GM18951 (cell line): Measurements from ENCODE around the gene HLA-DMB.

Source experiments
- POLR2A ChIP-seq: IDR thresholded peaks from 4 replicates; pipeline ENCODE4 v1.6.1; 2011; ENCODE audit warnings: mild to moderate bottlenecking; ENCODE audit not compliant: insufficient read length, insufficient read depth; ENCODE audit errors: extremely low read depth
- in situ Hi-C: fragments of 300-500 bp; cut with MboI; formaldehyde crosslinking; loops from one replicate; pipeline ENCODE4 v1.12.0; 2022; ENCODE audit warnings: low sequenced_read_pairs, mixed read lengths, inconsistent platforms; ENCODE audit not compliant: unreplicated experiment

The HLA-DMB gene

DNA sequence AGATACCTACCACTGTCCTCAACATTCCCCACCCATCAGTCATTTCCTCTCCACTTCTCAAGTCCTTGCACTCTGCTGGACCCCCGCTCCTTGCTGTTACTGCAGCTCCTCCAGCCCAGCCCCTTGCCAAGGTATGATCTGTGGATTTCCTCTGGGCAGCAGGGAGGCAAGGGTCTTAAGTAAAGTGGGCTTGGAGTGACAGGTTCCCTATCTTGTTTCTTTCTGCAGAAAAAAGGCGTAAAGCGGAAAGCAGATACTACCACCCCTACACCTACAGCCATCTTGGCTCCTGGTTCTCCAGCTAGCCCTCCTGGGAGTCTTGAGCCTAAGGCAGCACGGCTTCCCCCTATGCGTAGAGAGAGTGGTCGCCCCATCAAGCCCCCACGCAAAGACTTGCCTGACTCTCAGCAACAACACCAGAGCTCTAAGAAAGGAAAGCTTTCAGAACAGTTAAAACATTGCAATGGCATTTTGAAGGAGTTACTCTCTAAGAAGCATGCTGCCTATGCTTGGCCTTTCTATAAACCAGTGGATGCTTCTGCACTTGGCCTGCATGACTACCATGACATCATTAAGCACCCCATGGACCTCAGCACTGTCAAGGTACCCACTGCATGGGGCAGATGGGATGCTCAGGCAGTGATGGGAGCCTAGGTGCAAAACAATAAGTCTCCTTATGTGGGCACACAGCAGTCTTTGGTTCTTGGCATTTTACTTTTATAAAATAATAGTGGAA, 35.7 kb upstream of the HLA-DMB start:
- no peak for TF ChIP-seq POLR2A
- in situ Hi-C loops = no loop called here

- in situ Hi-C loops = no loop called here
Measured at GRCh38 chr6:32975886-32976285, 35.1 kb upstream of the HLA-DMB start.

GRCh38 chr6:32974541-32975308, 33.9 kb upstream of the HLA-DMB start:
- in situ Hi-C loops = loop anchor here (5.0 kb wide), 1 partner anchor 87 kb away; no protein-coding TSS in a partner anchor
- TF ChIP-seq POLR2A = no peak

More at GRCh38 chr6:32975886-32976285, 35.1 kb upstream of the HLA-DMB start:
- no peak for TF ChIP-seq POLR2A

- no peak for TF ChIP-seq POLR2A
- in situ Hi-C loops = loop anchor here (5.0 kb wide), 1 partner anchor 87 kb away; no protein-coding TSS in a partner anchor
Measured at GRCh38 chr6:32974016-32974333, 33.1 kb upstream of the HLA-DMB start.

DNA sequence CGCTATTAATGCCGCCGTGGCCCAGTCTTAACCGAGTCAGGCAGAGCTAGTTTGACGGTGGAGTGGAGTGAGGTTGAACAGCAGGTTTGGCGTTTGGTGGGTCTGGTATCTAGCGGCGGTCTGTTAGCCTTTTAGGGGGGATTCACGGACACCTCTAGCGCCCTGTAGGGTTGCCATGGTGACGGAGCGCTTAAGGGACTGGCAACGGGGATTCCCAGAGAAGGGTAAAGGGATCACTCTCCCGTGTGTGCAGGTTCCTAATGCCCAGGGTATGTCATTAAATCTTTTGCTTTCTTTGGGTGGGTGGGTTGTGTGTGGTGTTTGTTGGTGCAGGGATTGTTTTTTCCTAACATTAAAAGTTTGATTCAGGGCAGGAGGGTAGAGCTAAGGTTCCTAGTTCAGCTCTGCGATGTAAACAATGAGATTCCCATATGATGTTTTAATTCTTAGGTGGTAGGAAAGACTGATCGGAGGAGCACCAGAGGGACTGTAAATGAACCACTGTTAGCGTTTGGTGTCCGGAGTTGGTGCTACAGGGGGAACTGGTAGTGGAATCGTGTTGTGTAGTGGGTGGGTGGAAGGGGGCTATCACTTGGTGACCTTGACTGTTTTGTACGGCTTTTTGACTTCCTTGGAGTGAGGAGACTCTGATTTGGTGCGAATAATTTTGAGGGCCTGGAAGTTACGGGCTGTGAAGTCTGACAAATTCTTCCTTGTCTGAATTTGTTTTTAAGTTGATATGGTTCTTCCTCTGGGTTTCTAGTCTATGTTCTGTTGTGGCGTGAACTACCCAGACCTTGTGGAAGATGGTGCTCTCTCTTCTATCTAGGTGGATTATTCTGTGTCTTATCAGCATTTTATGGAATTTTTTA, 32.6 kb upstream of the HLA-DMB start:
- no peak for TF ChIP-seq POLR2A
- in situ Hi-C loops = loop anchor here (5.0 kb wide), 1 partner anchor 86 kb away; no protein-coding TSS in a partner anchor

GRCh38 chr6:32972353-32973143, 31.7 kb upstream of the HLA-DMB start:
- in situ Hi-C loops = loop anchor here (5.0 kb wide), 1 partner anchor 85 kb away; no protein-coding TSS in a partner anchor
- no peak for TF ChIP-seq POLR2A

DNA sequence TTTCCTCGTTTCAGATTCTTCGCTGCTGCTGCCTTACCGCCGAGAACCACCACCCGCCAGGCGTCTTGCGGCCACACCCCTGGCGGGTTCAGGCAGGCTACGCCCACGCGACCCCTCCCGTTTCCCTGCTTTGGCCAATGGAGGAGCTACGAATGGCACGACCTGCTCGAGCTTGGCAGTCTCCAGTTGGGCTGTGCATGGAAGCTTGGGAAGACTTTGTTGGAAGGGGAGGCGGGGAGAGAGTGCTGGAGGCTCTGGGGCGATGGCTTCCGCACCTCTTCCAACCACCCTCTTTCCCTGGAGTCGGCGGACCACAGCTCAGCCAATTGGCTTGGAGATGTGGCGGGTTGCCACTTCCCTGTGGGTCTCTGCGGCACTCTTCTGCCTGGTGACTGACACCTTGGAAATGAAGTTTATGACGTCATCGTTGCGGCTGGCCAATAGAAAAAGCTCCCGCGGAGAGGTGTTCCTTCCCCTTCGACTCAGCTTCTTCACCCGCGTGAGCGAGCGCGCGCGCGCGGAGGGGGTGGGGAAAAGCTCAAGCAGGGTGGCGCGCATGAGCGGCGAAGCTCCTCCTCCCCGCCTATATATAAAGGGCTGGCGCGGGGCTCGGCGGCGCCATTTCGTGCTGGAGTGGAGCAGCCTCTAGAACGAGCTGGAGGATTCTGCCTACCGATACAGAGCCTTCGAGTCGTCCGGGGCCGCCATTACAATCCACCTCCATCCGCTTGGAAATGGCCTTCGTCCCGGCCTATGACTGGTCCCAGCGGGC, 30.9 kb upstream of the HLA-DMB start:
- TF ChIP-seq POLR2A = peak; percentile 100
- in situ Hi-C loops = loop anchor here (5.0 kb wide), 1 partner anchor 84 kb away; no protein-coding TSS in a partner anchor

GRCh38 chr6:32971242-32971580, 30.4 kb upstream of the HLA-DMB start:
- in situ Hi-C loops = loop anchor here (5.0 kb wide), 1 partner anchor 84 kb away; no protein-coding TSS in a partner anchor
- no peak for TF ChIP-seq POLR2A

DNA sequence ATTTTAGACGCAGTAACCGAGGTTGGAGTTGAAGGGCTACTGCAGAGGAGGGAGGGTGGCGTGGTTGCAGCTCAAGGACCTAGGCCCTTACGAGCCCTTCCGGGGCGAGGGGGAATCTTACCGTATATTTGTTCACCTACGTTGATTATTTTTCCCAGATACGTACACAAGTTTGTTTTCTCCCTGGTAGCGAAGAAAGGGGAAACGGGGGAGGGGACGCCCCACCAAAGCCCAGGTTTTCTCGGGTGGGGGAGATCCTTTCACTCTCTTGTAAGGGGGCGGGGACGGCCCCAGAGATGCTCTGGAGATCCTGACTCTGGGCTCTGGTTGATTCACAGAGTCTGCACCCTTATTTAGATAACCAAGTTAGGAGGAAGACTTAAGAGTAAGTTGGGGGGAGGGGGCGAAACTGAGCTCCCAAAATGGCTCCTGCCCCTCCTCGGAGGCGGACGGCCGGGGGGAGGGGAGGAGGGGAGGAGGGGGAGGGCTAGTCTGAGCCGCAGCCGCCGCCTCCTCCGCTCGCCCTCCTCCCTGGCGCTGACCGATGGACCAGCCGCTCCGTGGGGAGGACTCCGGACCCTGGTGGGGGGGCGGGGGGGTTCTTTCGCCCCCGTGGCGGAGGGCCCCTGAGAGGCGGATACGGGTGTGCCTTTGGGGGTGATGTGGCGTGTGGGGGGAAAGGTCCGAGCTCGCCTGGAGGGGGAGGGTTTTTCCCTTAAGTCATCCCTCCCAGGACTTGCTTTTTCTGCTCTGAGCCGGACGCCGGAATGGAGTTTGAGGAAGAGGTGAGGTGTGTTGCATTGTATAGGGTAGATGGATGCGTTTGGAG, 29.8 kb upstream of the HLA-DMB start:
- in situ Hi-C loops = loop anchor here (5.0 kb wide), 1 partner anchor 83 kb away; no protein-coding TSS in a partner anchor
- peak; percentile 53 for TF ChIP-seq POLR2A

DNA sequence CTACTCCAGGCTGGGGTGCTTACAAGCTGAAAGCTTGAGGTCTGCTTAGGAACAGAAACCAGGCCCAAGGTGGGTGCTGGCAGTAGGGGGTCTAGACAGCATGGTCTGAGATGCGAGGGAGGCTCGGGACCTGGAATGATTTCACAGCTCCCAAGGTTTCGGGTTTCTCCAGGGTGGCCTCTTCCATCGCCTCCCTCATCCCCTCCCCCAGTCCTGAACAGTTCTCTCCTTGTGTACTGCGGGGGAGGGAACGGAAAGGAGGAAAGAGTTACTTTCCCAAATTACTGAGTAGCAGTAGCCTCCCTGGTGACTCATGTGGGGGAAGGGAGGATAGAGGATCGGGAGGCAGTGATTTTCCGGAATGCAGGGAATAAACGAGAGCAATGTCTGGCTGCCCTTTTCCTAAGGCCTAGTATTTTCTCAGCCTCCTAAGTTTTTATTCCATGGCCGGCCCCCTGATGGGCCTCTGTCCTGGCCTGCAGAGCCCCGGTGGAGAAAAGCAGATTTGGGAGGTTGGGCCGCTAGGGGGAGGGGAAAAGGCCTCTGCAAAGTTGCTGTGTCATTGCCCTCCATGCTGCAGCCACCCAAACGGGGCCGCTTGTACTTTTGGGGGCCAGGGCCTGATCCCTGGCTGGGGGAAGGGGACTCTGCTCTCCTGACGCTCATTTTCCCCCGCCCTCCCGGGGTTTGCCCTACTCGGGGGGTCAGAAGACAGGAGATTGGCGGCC, 29.0 kb upstream of the HLA-DMB start:
- TF ChIP-seq POLR2A = peak; percentile 59
- in situ Hi-C loops = loop anchor here (5.0 kb wide), 1 partner anchor 83 kb away; no protein-coding TSS in a partner anchor
